Vagina (tissue), 2 donors: ENCODE measurements around the gene HBP1.

Source experiments
- CTCF ChIP-seq, 3 experiments: fragments of 450-650 bp in 2 of 3; fragments of 200-600 bp in 1 of 3; sonication (generic) in 1 of 3; IDR thresholded peaks; one replicate each; pipeline ENCODE4 v1.5.1; 2017 to 2019; ENCODE audit warnings: antibody characterized with exemption in 3 of 3, mild to moderate bottlenecking in 2 of 3, moderate library complexity in 2 of 3
- POLR2A ChIP-seq, 2 donors: fragments of 450-650 bp; IDR thresholded peaks; one replicate each; pipeline ENCODE4 v1.6.1; 2017; ENCODE audit warnings: antibody characterized with exemption in 2 of 2, mild to moderate bottlenecking in 2 of 2, moderate library complexity in 2 of 2
- POLR2AphosphoS5 ChIP-seq, 2 donors: sonication (generic); formaldehyde crosslinking; IDR thresholded peaks; one replicate each; pipeline ENCODE4 v1.9.0; 2017; ENCODE audit warnings: antibody characterized with exemption in 2 of 2, mild to moderate bottlenecking in 2 of 2, low read depth in 1 of 2; ENCODE audit not compliant: insufficient read depth in 1 of 2

- TF ChIP-seq POLR2AphosphoS5 (IDR thresholded peaks at IDR 0.05; ENCODE audit: insufficient read depth in 1 of 2, low read depth in 1 of 2) (no peak), CTCF (IDR thresholded peaks at IDR 0.05) (no peak), POLR2A (IDR thresholded peaks at IDR 0.05) (no peak)
Measured at GRCh38 chr7:107230334-107230733, 61.5 kb downstream of the HBP1 start.
